Esophagus squamous epithelium (tissue), 4 donors: ENCODE results near the gene C5orf63.

Experiments
- CTCF ChIP-seq, 6 experiments: fragments of 450-650 bp in 4 of 6; fragments of 200-600 bp in 2 of 6; sonication (generic) in 2 of 6; IDR thresholded peaks; one replicate each; pipeline ENCODE4 v1.5.1; 2016 to 2019; ENCODE audit warnings: antibody characterized with exemption in 6 of 6, mild to moderate bottlenecking in 4 of 6, moderate library complexity in 4 of 6
- POLR2A ChIP-seq, 4 donors: fragments of 450-650 bp; IDR thresholded peaks; one replicate each; pipeline ENCODE4 v1.6.1; 2017; ENCODE audit warnings: antibody characterized with exemption in 4 of 4, mild to moderate bottlenecking in 4 of 4, moderate library complexity in 3 of 4

- TF ChIP-seq CTCF (IDR thresholded peaks at IDR 0.05) (no peak), POLR2A (IDR thresholded peaks at IDR 0.05) (no peak)
Observed at GRCh38 chr5:127101935-127102334, 28.6 kb upstream of the C5orf63 start.
